ENCODE data around the gene DNMT3A. TPM values are rescaled to one million over a fixed set of nuclear protein-coding genes. Genes with fewer than 3 reads are reported as not detected.

Gene DNMT3A
- total and polyA plus RNA-seq, 2 donors (not counting 1 experiment from before 2014, with no cell fraction given), result 8.9 to 24.5 TPM

- WGBS (ENCODE audit: insufficient coverage), result 100% methylated on average over 4 of the region's 4 CpGs
- no peaks in the 10 kb centered on the region for H3K79me2 ChIP-seq (ENCODE audit: control insufficient read depth, insufficient read depth, low read length)
- intact Hi-C loops (cut with micrococcal nuclease), result no loop called here
These were observed 120.1 kb downstream of the DNMT3A start for GRCh38 chr2:25221579-25221978.

GRCh38 chr2:25220313-25220712 is 121.4 kb downstream of the DNMT3A start:
- H3K27ac ChIP-seq (ENCODE audit: low read length in 2 of 2), result no peak overlapping the region
- H3K9me3 ChIP-seq (ENCODE audit: control extremely low read depth in 1 of 3, control insufficient read depth in 2 of 3, insufficient read depth in 1 of 3, low read length in 2 of 3), result peaks cover 0 to 4% (median 0%) of the 10 kb centered on the region in 3 donors
- intact Hi-C loops (cut with micrococcal nuclease), result no loop called here
- POLR2A ChIA-PET, result no interaction called here
- no peak for TF ChIP-seq EZH2 (IDR thresholded peaks at IDR 0.05; ENCODE audit: borderline replicate concordance, insufficient read depth, low read depth, low read length, poor library complexity, severe bottlenecking)
- TF ChIP-seq CTCF (IDR thresholded peaks at IDR 0.05), result no peak
- Mint-ChIP-seq H3K27me3 (no peaks in the 10 kb centered on the region), H3K27ac (no peak overlapping the region), H3K4me1 (peaks cover 9% of the 10 kb centered on the region), H3K4me3 (no peak overlapping the region), H3K9me3 (ENCODE audit: insufficient read depth) (no peaks in the 10 kb centered on the region)
- no peak overlapping the region for H3K4me2 ChIP-seq (replicated peaks; ENCODE audit: low read depth, low read length, poor library complexity, severe bottlenecking)
- H3K27me3 ChIP-seq (replicated peaks in 1 of 4; ENCODE audit: control extremely low read depth in 1 of 4, control insufficient read depth in 3 of 4, insufficient read depth in 4 of 4, low read length in 3 of 4), result no peaks in the 10 kb centered on the region
- WGBS (ENCODE audit: insufficient coverage), result 96% methylated on average over 2 of the region's 3 CpGs
- no peaks in the 10 kb centered on the region for H3K36me3 ChIP-seq (replicated peaks in 1 of 2; ENCODE audit: control extremely low read depth in 1 of 2, control insufficient read depth in 1 of 2, extremely low read depth in 1 of 2, insufficient read depth in 2 of 2, low read length in 1 of 2)
- H4K20me1 ChIP-seq (ENCODE audit: control insufficient read depth, insufficient read depth, low read length, poor library complexity, severe bottlenecking), result no peaks in the 10 kb centered on the region
- no peak overlapping the region for H2AFZ ChIP-seq (ENCODE audit: insufficient read depth, low read depth, low read length, poor library complexity, severe bottlenecking)
- CTCF ChIA-PET, result interaction anchor here (1.4 kb wide), 1 partner anchor 54 kb away, joined by 7 read pairs; no protein-coding TSS in a partner anchor
- no peak overlapping the region for H3K9ac ChIP-seq (ENCODE audit: low read length)
- H3K4me1 ChIP-seq (ENCODE audit: control insufficient read depth in 2 of 2, insufficient read depth in 2 of 2, low read length in 2 of 2), result peaks cover 4 to 16% of the 10 kb centered on the region in 2 donors
- no peak overlapping the region for H3K4me3 ChIP-seq (ENCODE audit: control extremely low read depth in 1 of 5, extremely low read depth in 1 of 5, insufficient read depth in 1 of 5, low read depth in 2 of 5, low read length in 4 of 5)
- no peak for DNase-seq
- no peaks in the 10 kb centered on the region for H3K79me2 ChIP-seq (ENCODE audit: control insufficient read depth, insufficient read depth, low read length)
- ATAC-seq (ENCODE audit: low read depth), result no peak

More at GRCh38 chr2:25221579-25221978, 120.1 kb downstream of the DNMT3A start:
- Histone ChIP-seq H3K4me2 (replicated peaks; ENCODE audit: low read depth, low read length, poor library complexity, severe bottlenecking) (no peak overlapping the region), H4K20me1 (ENCODE audit: control insufficient read depth, insufficient read depth, low read length, poor library complexity, severe bottlenecking) (no peaks in the 10 kb centered on the region), H3K27me3 (replicated peaks in 1 of 4; ENCODE audit: control extremely low read depth in 1 of 4, control insufficient read depth in 3 of 4, insufficient read depth in 4 of 4, low read length in 3 of 4) (no peaks in the 10 kb centered on the region), H3K27ac (ENCODE audit: low read length in 2 of 2) (no peak overlapping the region), H3K4me1 (ENCODE audit: control insufficient read depth in 2 of 2, insufficient read depth in 2 of 2, low read length in 2 of 2) (peaks cover 7 to 14% of the 10 kb centered on the region in 2 donors), H2AFZ (ENCODE audit: insufficient read depth, low read depth, low read length, poor library complexity, severe bottlenecking) (no peak overlapping the region), H3K9me3 (ENCODE audit: control extremely low read depth in 1 of 3, control insufficient read depth in 2 of 3, insufficient read depth in 1 of 3, low read length in 2 of 3) (no peaks in the 10 kb centered on the region), H3K36me3 (replicated peaks in 1 of 2; ENCODE audit: control extremely low read depth in 1 of 2, control insufficient read depth in 1 of 2, extremely low read depth in 1 of 2, insufficient read depth in 2 of 2, low read length in 1 of 2) (no peaks in the 10 kb centered on the region), H3K4me3 (ENCODE audit: control extremely low read depth in 1 of 5, extremely low read depth in 1 of 5, insufficient read depth in 1 of 5, low read depth in 2 of 5, low read length in 4 of 5) (no peak overlapping the region), H3K9ac (ENCODE audit: low read length) (no peak overlapping the region)
- ChIA-PET CTCF (interaction anchor here (1.9 kb wide), 1 partner anchor 55 kb away, joined by 5 read pairs; no protein-coding TSS in a partner anchor), POLR2A (interaction anchor here (0.6 kb wide), 1 partner anchor 47 kb away, joined by 3 read pairs; no protein-coding TSS in a partner anchor)
- no peak overlapping the region for H3K27ac Mint-ChIP-seq
- peaks cover 9% of the 10 kb centered on the region for H3K4me1 Mint-ChIP-seq
- no peak overlapping the region for H3K4me3 Mint-ChIP-seq
- no peaks in the 10 kb centered on the region for H3K9me3 Mint-ChIP-seq (ENCODE audit: insufficient read depth)
- no peak for DNase-seq
- no peak for TF ChIP-seq EZH2 (IDR thresholded peaks at IDR 0.05; ENCODE audit: borderline replicate concordance, insufficient read depth, low read depth, low read length, poor library complexity, severe bottlenecking)
- TF ChIP-seq CTCF (IDR thresholded peaks at IDR 0.05), result no peak
- H3K27me3 Mint-ChIP-seq, result no peaks in the 10 kb centered on the region
- ATAC-seq (ENCODE audit: low read depth), result no peak

Data from B cell (primary cell).